Measurements from ENCODE around the gene LRP8.

- TF ChIP-seq E2F5 (CRISPR knock-in tag; IDR thresholded peaks at IDR 0.05): no peak
- no peak for TF ChIP-seq USF2 (CRISPR knock-in tag; IDR thresholded peaks at IDR 0.05)
- no peak for TF ChIP-seq CREB1 (CRISPR knock-in tag; IDR thresholded peaks at IDR 0.05)
- TF ChIP-seq GRHL2 (CRISPR knock-in tag; IDR thresholded peaks at IDR 0.05; ENCODE audit: insufficient replicate concordance, severe bottlenecking): no peak
- no peak for TF ChIP-seq NR3C1 (CRISPR knock-in tag; conservative IDR thresholded peaks at IDR 0.05; ENCODE audit: low read depth)
- TF ChIP-seq CTCF (IDR thresholded peaks at IDR 0.05): no peak
- TF ChIP-seq IRF1 (CRISPR knock-in tag; IDR thresholded peaks at IDR 0.05): no peak
Measured at GRCh38 chr1:53266038-53266437, 61.8 kb downstream of the LRP8 start.
